H54 (cell line): ENCODE measurements around the gene SQOR.
"Not testable (repeated sequence)": the region's sequence is repeated elsewhere in the genome, so short reads cannot be mapped to it uniquely, and the experiment has no call there.

Experiments
- DNase-seq: peaks from one replicate; pipeline ENCODE4 v3.0.0; 2011; ENCODE audit warnings: low spot score, mixed read lengths; ENCODE audit not compliant: insufficient read length
- FAIRE-seq: peaks from 3 replicates; lab custom pipeline; 2011; peaks lifted over from hg19 to GRCh38; lab: Jason Lieb, UNC
- POLR2A ChIP-seq: IDR thresholded peaks from 2 replicates; pipeline ENCODE4 v1.6.1; 2011; ENCODE audit warnings: low read depth, mild to moderate bottlenecking, low read length

The SQOR gene

GRCh38 chr15:45641999-45642932 is 7.4 kb downstream of the SQOR start:
- TF ChIP-seq POLR2A, result no peak
- DNase-seq (peak; percentile 34), FAIRE-seq (peak; percentile 91)

DNA sequence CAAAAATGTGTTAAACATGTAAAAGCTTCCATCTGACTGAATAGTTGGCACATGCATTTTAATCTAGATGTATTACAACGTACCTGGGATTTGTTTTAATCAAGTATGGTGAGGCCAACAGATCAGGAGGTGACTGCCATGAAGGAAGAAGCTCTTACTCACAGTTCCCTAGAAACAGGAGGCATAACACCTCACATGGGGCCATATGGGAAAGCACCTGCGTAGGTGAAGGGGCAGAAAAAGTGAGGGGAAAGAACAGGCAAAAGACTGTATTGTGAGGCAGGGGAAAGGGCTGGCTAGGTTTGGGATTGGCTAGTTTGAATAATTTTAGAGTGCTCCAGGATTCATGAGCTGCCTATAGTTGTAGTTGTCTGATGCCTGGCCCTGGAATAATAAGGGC is 9.6 kb downstream of the SQOR start:
- DNase-seq (no peak), FAIRE-seq (no peak)
- TF ChIP-seq POLR2A, result no peak

DNA sequence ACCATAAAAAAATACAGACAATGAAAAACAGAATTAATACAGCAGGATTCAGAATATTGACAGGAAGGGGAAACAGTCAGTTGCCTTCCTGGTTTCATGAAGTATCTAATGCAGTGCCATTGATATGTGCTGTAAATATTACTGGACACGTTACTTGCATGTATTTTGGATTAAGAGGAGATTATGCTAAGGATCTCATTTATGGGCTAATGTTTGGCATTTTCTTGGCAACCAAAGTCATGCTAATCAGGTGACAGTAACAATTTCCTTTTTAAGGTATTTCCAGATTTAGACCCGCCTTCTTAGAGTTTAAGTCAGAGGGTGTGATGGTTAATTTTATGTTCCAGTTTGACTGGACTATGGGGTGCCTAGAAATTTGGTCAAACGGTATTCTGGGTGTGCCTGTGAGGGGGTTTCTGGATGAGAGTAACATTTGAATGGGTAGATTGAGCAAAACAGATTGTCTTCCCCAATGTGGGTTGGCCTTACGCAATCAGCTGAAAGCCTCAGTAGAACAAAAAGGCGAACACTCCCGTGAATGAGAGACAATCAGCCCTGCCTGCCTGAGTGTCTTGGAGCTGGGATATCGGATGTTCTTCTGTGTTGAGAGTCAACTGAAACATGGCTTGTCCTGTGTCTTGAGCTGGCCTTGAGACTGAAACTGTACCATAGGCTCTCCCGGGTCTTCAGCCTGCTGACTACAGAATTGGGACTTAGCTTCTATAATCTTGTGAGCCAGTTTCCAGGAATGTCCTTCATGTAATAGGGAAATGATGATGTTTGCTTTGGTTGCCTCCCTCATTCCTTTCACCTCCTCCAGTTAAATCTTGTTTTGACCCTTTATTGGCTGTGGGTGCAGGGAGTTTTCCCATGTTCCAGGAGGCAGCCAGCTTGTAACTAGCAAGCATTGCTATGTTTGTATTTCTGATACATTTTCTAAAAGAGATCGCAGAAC is 10.5 kb downstream of the SQOR start:
- FAIRE-seq (peak; percentile 20), DNase-seq (no peak)
- no peak for TF ChIP-seq POLR2A

GRCh38 chr15:45646220-45646619 is 11.4 kb downstream of the SQOR start:
- FAIRE-seq, result no peak

GRCh38 chr15:45647828-45648227 is 13.0 kb downstream of the SQOR start:
- FAIRE-seq (no peak), DNase-seq (no peak)
- TF ChIP-seq POLR2A, result no peak

More at GRCh38 chr15:45646220-45646619, 11.4 kb downstream of the SQOR start:
- TF ChIP-seq POLR2A, result no peak
- no peak for DNase-seq

DNA sequence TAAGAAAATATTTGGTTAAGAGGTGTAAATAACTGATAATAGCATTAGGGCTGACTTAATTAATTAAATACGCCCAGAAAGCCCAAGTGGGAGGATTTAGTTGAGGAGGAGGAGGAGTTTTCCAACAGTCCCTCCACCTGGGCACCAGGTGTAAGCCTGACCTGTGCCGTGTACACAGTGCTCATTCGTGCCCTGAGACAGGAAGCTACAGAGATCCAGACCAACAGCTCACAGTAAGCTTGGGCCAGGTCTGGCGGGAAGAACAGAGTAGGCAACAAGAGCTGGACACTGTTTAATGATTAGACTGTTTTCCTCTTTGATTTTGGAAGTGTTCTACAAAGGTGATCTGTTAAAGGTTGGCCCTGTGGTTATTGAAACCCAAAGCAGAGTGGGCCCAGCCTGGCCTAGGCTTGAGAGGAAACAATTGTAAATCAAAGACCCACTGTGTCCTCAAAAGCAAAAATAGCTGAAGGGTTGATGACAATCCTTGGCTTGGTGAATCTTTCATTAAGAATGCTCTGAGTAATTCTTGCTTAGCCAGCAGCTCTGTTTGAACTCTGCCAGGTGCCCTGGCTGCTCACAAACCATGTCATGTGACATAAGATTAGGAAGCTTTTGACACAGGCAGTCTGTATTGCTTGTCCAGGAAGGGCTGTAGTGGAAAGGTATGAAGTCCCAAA is 13.8 kb downstream of the SQOR start:
- FAIRE-seq (peak; percentile 98), DNase-seq (peak; percentile 64)
- no peak for TF ChIP-seq POLR2A

DNA sequence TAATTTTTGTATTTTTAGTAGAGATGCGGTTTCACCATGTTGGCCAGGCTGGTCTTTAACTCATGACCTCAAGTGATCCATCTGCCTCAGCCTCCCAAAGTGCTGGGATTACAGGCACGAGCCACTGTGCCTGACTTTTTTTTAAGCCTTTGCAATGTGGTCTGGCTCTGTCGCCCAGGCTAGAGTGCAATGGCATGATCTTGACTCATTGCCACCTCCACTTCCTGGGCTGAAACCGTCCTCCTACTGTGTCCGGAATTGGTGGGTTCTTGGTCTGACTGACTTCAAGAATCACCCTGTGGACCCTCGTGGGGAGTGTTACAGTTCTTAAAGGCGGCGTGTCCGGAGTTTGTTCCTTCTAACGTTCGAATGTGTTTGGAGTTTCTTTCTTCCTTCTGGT is 15.2 kb downstream of the SQOR start:
- not testable (repeated sequence) for DNase-seq, FAIRE-seq

- FAIRE-seq, result no peak
- TF ChIP-seq POLR2A, result no peak
- no peak for DNase-seq
Measured at GRCh38 chr15:45650889-45651525, 16.2 kb downstream of the SQOR start.

GRCh38 chr15:45653702-45654424 is 19.0 kb downstream of the SQOR start:
- no peak for TF ChIP-seq POLR2A
- no peak for DNase-seq
- FAIRE-seq, result no peak

GRCh38 chr15:45654749-45655148 is 19.9 kb downstream of the SQOR start:
- no peak for TF ChIP-seq POLR2A
- FAIRE-seq (no peak), DNase-seq (no peak)

DNA sequence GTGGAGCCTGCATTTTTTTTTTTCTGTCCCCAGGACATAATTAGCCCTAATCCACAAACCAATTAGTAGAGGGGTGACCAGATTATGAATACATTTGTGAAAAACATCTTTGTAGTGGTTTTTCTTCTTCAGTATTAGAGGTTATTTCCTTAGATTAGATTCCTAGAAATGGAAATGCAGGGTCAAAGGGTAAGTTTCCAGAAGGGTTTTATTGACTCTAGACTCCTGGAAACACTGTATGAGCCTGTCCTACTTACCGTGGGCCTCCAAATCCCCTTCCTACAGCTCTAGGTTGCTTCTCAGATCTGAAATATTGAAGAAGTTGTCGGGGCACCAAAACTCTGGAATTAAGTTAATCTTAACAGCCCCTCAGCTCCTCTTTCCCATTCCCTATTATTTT is 22.4 kb downstream of the SQOR start:
- no peak for TF ChIP-seq POLR2A
- no peak for DNase-seq
- FAIRE-seq, result no peak

DNA sequence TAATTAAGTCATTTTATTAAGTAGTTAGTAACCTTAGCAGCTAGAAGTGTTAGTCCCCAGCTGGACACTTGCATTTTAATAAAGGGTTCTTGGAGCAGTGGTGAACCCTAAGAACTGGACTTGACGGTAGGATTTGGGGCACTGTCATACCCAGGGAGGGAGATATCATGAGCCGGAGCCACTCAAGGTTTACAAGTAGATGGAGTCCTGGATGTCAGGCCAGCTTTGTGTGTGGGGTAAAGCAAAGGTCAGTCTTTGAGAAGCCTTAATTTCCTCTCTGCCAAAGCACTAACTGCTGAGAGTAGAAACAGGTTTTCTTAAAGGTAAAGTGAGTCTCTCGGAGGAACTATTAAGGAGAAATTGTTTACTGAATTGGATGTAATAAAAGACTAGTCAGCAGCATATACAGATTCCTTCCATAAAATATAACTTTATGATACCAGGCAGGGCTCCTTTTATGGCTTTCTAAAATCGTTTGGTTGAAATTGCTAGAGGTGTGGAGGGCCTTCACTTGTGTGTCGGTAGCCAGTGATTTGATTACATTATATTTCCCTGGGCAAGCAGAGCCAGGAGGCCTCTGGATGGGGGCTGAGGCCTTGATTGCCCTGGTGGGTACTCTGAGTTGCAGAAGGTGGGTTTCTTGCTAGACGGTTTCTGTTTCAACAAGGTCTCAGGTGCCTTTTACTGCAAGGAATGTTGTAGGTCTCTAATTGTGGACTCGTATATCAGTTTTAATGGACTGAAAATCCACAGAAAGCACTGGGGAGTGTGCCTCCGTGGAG is 23.1 kb downstream of the SQOR start:
- DNase-seq (no peak), FAIRE-seq (no peak)
- TF ChIP-seq POLR2A, result no peak
